H4 (cell line): ENCODE data around the gene SVEP1. TPM values are rescaled to one million over a fixed set of nuclear protein-coding genes. Genes with fewer than 3 reads are reported as not detected.
A peak's percentile ranks its signal among the peaks of the same experiment; 100 is the strongest.
"Not testable (repeated sequence)": the region's sequence is repeated elsewhere in the genome, so short reads cannot be mapped to it uniquely, and the experiment has no call there.

Experiments used
- DNase-seq: peaks from one replicate; pipeline ENCODE4 v3.0.0-alpha.2; 2015; ENCODE audit warnings: low spot score
- total RNA-seq: library from RNA; depleted of rRNA; stranded (reverse); fragments of >200 nt; shearing (Covaris generic); gene quantifications from 2 replicates; pipeline ENCODE4 v1.2.3, GENCODE V29; 2014; rRNA removed

SVEP1 gene
- 0.16 and 0.41 TPM in 2 replicates for total RNA-seq

DNA sequence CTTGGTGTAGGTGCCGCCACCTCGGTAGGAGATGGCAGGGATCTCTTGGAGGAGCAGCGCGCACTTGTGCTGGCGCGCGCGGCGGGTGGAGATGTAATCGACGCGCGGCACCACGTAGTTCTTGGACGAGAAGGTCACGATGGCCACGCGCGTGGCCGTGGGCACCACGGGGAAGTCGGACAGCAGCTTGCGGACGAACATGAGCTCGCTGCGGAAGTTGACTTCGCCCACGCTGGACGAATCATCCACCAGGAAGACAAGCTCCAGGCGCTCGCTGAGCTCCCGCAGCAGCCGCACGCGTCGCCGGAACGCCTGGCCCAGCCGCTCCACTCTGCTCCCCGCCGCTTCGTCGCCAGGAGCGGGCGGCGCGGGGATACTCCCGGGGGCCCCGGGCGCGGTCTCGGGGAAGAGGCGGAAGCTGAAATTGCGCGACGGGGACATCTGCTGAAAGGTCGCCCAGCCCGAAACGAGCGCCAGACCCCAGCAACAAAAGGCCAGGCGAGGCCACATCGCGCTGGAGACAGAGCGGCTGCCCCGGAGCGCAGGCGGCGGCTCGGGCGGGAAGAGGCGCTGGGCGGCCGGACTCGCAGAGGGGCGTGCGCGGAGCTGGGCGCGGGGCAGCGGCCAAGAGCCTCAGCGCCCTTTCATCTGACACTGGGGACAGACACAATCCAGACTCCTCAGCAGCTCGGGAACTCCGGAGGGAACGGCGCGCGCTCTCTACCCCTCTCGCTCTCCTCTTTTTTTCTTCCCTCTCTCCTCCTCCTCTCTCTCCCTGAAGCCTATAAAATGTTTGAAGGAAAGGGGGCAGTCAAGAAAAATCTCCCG lies at the start of gene SVEP1:
SVEP1 (minus strand) TSS at position 708 of the 828 bp plus-strand sequence; CDS start at position 510, 198 bp downstream.
- DNase-seq: no peak

DNA sequence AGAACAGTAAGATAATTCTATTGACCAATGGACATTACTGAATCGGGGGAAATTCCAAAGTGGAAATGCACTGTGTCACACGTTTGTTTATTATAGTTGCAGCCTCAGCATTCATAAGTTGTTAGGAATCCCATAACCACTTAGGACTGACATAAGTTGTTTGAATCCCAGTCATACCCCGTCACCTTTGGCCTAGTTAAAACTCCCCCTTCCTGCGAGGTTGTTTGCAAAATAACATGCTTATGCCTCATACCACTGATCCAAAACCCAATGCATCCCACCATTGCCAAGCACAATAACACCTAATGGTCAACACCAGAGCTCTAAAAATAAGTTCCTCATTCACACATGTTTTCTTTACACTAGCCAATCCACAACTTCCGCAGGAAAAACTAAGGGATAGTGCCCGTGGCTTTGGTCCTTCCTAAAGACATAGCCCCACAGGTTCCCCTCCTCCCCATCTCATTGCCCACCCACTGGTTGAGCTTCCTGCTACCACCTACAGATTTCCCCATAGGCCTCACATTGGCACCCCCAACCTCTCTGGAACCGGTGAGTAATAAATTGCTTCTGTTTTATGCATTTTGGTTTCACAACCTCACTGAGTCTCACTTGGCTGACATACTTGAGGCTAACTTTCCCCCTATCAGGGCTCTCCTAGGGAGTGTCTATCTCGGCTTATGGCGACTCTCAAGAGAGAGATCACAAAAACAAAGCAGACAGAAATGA lies 46.7 kb upstream of the SVEP1 start:
- DNase-seq: peak; percentile 67

- peak; percentile 39 for DNase-seq
These were observed 44.0 kb upstream of the SVEP1 start for GRCh38 chr9:110623462-110624025.

DNA sequence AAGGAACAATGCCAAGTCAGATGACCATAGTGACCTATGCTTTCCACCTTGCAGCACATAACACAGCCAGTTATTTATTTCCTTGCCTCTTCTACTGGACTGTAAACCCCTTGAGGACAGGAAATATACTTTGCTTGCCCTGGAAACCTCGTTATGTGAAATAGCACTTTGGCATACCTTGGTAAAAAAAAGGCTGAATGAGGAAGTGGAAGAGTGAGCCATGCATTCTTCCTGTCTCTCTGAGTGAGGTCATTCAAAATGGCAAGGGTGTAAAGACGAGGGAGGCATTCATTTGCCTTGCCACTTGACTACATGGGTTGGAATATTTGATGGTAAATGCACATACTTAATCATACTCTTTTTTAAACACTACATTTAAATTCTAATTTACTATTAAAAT lies 42.8 kb upstream of the SVEP1 start:
- DNase-seq: no peak

- no peak for DNase-seq
These were observed 41.2 kb upstream of the SVEP1 start for GRCh38 chr9:110620726-110621125.

DNA sequence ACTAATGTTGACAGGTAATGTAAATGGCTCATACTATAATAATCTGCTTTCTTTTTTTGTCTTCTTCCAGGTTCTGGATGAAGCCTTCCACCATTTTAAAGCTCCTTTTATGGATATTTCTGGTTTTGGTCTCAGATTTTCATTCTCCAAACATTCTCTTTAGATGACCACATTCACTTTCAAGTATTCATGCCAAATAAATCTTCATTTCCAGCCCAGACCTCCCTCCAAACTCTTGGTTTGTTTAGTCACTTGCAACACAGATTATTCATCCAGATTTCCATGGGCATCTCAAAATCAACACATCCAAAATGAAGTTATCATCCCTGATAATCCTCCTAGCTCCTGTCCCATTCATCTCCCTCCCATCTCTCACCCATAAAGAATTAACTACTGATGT lies 40.3 kb upstream of the SVEP1 start:
- DNase-seq: no peak

DNA sequence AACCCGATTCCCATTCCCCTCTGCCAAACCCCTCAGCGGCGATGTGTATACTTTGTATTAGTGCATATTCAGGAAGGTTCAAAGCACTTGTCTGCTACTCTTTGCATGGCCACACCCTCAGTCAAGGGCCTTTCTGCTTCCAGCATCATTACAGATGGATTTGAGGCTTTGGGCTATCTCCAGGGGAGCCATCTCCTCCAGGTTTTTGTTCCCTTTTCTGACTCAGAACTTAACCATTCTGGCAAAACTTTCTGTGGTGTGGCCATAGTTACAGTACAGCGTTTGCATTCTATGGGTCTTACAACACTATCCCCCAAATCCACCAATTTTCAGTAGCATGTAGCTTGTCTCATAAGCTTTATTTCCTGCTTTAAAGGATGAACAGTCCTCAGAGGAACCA lies 36.0 kb upstream of the SVEP1 start:
- no peak for DNase-seq

GRCh38 chr9:110614576-110614975 lies 35.0 kb upstream of the SVEP1 start:
- not testable (repeated sequence) for DNase-seq

DNA sequence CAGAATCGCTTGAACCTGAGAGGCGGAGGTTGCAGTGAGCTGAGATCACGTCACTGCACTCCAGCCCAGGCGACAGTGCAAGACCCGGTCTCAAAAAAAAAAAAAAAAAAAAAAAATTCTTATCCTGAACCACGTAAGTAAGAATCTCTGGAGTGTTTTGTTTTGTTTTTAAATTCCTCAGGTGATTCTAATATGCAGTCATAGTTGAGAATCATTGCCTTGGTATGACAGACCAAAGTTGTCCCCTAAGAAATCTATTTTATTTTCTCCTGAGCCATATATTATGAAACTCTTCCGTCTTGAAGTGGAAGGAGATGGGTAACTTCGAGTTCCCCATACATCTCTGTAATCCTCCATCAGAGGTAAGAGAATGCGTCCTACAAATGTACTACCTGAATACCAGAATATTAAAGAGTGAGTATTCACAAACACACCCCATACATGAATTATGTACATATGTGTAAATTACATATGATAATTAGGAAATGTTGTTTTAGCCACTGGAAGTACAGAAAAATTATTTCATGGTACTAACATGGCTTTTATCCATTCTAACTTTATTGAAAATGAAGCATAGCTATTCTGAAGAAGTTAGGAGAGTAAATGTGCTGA lies 26.7 kb upstream of the SVEP1 start:
- no peak for DNase-seq

DNA sequence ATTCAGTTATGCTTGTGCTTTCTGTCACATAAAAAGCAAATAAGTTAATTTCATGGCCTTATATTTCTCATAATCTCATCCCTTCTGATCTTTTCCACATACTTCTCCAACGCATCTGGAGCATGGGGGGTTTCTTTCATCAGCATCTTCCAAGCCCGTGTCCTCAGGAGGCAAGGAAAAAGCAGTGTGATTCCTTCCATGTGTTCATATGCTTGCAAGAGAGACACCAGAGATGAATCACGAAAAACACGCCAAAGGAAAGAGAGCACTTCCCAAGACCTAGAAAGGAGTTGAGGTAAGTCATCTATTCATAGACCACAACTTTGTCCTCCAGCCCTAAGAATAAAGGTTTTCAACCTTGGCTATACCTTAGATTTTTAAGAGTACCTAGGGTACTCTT lies 26.0 kb upstream of the SVEP1 start:
- DNase-seq: no peak

- DNase-seq: no peak
These were observed 24.6 kb upstream of the SVEP1 start for GRCh38 chr9:110604171-110604601.

DNA sequence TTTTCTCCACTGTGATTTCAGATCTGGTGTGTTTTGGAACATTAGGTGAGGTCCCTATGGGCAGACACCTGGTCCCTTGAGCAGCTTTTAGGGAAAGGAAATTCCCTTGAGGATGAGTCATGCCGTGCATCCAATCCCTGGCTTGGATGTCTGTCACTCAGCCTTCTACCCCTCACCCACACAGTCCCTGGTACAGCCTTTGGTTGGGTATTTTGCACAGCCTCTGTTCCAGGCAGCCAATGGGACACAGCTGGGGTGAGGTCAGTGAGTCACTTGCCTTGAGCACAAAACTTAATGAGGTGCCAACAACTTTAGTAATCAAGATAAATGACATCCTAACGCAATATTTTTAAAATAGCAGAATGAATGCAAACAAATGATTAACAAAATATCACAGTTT lies 22.7 kb upstream of the SVEP1 start:
- DNase-seq: peak; percentile 36

DNA sequence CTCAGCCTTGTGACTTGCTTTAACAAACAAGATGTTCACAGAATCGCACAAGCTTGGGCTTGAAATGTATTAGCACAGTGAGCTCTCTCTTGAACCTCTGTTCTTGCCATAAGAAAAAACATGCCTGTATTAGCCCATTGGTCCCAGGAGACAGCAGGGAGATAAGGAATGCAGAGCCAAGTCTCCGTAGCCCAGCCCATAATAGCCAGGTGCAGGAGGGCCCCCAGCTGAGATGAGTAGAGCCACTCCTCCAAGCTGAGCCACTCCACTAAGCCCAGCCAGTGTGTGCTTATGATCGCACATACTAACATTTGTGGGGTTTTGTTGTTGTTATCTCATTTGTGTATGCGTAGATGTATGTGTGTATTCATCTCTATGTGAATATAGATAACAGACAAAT lies 21.6 kb upstream of the SVEP1 start:
- no peak for DNase-seq

DNA sequence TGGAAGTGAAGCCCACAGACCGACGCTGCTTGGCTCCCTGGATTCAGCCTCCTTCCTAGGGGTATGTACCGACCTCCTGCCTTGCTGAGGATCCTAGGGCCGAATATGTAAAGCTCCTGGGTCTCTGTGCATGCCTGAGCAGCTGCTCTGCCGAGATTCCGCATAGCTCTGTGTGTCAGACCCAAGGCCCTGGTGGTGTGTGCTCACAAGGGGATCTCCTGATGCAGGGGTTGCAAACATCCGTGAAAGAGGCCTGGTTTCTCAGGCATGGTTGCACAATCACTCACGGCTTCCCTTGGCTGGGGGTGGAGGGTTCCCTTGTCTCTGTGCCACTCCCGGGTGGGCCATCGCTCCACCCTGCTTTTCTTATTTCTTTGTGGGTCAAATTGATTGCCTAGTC lies 19.9 kb upstream of the SVEP1 start:
- DNase-seq: no peak

GRCh38 chr9:110592044-110592830 lies 12.7 kb upstream of the SVEP1 start:
- DNase-seq: no peak

- DNase-seq: no peak
These were observed 12.0 kb upstream of the SVEP1 start for GRCh38 chr9:110591526-110591925.

- no peak for DNase-seq
These were observed 11.3 kb upstream of the SVEP1 start for GRCh38 chr9:110590816-110591215.

DNA sequence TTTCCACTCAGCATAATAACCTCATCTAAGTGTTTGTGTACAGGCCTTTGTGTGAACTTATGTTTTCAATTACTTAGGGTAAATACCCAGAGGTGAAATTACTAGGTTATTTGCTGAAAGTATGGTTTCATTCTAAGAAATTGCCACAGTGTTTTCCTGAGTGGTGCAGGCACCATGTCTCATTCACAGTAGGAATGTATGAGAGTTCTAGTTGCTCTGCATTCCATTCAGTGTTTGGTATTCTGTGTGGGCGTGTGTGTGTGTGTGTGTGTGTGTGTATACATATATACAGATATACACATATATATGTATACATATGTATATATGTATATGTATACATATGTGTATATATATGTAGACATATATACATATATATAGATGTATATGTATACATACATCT lies 8.8 kb upstream of the SVEP1 start:
- no peak for DNase-seq

DNA sequence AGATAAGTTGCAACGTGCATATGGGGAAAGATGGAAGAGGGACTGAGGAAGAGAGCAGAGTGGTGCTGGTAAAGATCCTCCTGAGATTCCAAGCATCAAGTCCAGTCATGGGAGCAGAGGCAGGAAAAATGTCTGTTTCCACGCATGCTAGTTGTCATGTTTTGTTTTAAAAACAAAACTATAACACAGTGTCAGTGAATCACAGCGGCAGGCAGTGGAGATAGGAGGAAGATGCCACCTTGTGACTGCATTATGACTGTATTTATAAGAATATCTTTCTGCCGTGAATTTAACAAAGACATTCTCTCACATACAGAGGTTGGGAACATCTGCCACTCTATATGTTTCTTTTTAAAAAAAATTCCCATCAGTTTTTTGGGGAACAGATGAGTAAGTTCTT lies 3.7 kb upstream of the SVEP1 start:
- no peak for DNase-seq

GRCh38 chr9:110582156-110582555 lies 2.6 kb upstream of the SVEP1 start:
- peak; percentile 58 for DNase-seq

GRCh38 chr9:110580850-110581249 lies 1.3 kb upstream of the SVEP1 start:
- DNase-seq: no peak

DNA sequence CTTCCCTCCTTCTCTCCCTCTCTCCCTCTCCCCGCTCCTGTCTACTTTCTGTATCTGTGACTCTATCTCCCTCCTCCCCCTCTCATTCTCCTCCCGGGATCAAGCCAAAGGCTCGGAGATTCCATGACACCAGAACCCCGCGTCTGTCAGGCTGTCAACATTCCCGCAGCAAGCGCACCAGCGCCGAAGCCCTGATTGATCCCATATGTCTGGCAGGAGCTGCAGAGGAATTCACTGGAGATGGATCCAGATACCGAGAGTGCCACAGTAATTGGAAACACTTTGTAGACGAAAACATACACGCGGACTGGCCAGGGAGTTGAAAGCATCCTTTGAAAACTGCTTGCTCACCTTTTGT lies 300 bp upstream of the SVEP1 start:
- DNase-seq: peak; percentile 8
